Measurements from ENCODE around the gene STK32B.

STK32B gene

DNA sequence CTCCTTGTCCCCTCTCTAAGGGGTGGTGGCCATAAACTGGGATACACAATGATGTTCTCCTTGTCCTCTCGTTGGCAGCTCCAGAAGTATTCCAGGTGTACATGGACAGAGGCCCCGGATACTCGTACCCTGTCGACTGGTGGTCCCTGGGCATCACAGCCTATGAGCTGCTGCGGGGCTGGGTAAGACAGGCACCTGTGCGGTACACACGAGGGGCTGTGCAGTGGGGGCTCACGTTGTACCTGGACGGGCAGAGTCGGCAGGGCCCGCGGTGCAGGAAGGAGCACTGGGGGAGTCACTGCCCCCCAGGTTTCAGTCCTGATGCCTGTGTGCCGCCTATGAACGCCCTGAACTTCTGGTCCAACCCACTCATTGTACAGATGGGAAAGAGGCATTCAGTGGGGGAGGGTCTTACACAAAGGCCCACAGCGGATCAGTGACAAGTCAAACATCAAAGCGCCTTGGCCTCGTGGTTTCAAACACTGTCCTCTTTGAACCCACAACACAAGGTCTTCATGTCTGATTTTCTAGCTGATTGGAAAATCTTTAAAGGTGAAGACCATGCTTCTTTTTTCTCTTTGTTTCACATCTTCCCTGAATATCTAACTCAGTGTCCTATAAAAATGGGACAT, 395.4 kb downstream of the STK32B start (continued):
- TF ChIP-seq, protein P1, sequence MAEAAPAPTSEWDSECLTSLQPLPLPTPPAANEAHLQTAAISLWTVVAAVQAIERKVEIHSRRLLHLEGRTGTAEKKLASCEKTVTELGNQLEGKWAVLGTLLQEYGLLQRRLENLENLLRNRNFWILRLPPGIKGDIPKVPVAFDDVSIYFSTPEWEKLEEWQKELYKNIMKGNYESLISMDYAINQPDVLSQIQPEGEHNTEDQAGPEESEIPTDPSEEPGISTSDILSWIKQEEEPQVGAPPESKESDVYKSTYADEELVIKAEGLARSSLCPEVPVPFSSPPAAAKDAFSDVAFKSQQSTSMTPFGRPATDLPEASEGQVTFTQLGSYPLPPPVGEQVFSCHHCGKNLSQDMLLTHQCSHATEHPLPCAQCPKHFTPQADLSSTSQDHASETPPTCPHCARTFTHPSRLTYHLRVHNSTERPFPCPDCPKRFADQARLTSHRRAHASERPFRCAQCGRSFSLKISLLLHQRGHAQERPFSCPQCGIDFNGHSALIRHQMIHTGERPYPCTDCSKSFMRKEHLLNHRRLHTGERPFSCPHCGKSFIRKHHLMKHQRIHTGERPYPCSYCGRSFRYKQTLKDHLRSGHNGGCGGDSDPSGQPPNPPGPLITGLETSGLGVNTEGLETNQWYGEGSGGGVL (tag by site-specific recombination; IDR thresholded peaks at IDR 0.05): no peak
- no peak for TF ChIP-seq ZNF658 (tag by site-specific recombination; IDR thresholded peaks at IDR 0.05)
- no peak for TF ChIP-seq ZNF175 (tag by site-specific recombination; IDR thresholded peaks at IDR 0.05)
- TF ChIP-seq ZEB2 (tag by site-specific recombination; IDR thresholded peaks at IDR 0.05): no peak
- TF ChIP-seq, protein P2, sequence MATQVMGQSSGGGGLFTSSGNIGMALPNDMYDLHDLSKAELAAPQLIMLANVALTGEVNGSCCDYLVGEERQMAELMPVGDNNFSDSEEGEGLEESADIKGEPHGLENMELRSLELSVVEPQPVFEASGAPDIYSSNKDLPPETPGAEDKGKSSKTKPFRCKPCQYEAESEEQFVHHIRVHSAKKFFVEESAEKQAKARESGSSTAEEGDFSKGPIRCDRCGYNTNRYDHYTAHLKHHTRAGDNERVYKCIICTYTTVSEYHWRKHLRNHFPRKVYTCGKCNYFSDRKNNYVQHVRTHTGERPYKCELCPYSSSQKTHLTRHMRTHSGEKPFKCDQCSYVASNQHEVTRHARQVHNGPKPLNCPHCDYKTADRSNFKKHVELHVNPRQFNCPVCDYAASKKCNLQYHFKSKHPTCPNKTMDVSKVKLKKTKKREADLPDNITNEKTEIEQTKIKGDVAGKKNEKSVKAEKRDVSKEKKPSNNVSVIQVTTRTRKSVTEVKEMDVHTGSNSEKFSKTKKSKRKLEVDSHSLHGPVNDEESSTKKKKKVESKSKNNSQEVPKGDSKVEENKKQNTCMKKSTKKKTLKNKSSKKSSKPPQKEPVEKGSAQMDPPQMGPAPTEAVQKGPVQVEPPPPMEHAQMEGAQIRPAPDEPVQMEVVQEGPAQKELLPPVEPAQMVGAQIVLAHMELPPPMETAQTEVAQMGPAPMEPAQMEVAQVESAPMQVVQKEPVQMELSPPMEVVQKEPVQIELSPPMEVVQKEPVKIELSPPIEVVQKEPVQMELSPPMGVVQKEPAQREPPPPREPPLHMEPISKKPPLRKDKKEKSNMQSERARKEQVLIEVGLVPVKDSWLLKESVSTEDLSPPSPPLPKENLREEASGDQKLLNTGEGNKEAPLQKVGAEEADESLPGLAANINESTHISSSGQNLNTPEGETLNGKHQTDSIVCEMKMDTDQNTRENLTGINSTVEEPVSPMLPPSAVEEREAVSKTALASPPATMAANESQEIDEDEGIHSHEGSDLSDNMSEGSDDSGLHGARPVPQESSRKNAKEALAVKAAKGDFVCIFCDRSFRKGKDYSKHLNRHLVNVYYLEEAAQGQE (tag by site-specific recombination; IDR thresholded peaks at IDR 0.05): no peak
- TF ChIP-seq, protein P3, sequence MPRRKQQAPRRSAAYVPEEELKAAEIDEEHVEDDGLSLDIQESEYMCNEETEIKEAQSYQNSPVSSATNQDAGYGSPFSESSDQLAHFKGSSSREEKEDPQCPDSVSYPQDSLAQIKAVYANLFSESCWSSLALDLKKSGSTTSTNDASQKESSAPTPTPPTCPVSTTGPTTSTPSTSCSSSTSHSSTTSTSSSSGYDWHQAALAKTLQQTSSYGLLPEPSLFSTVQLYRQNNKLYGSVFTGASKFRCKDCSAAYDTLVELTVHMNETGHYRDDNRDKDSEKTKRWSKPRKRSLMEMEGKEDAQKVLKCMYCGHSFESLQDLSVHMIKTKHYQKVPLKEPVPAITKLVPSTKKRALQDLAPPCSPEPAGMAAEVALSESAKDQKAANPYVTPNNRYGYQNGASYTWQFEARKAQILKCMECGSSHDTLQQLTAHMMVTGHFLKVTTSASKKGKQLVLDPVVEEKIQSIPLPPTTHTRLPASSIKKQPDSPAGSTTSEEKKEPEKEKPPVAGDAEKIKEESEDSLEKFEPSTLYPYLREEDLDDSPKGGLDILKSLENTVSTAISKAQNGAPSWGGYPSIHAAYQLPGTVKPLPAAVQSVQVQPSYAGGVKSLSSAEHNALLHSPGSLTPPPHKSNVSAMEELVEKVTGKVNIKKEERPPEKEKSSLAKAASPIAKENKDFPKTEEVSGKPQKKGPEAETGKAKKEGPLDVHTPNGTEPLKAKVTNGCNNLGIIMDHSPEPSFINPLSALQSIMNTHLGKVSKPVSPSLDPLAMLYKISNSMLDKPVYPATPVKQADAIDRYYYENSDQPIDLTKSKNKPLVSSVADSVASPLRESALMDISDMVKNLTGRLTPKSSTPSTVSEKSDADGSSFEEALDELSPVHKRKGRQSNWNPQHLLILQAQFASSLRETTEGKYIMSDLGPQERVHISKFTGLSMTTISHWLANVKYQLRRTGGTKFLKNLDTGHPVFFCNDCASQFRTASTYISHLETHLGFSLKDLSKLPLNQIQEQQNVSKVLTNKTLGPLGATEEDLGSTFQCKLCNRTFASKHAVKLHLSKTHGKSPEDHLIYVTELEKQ (tag by site-specific recombination; IDR thresholded peaks at IDR 0.05; ENCODE audit: borderline replicate concordance): no peak

DNA sequence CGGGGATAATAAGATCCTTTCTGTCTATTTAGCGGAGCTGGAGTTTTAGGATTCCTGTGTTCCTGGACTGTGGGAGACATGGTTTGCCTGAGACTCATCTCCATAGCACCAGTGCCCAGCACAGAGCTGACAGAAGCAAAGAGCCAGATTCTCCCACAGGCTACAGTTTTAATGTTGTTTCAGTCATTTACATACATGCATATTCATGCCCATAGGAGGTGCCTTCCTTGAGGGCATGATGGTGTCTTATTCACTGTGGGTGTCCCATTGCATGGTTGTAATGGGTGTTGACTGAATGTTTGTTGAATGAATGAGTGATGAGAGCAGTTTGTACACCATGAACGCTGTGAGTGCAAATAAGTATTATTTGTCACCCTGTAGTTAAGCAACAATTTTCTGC, 396.5 kb downstream of the STK32B start:
- TF ChIP-seq SP7 (tag by site-specific recombination; IDR thresholded peaks at IDR 0.05) (no peak), ZNF660 (tag by site-specific recombination; IDR thresholded peaks at IDR 0.05) (no peak), ZNF274 (IDR thresholded peaks at IDR 0.05; ENCODE audit: low read length) (no peak), ZNF274 (tag by site-specific recombination; IDR thresholded peaks at IDR 0.05; ENCODE audit: borderline replicate concordance) (no peak), IKZF3 (tag by site-specific recombination; IDR thresholded peaks at IDR 0.05) (no peak), ZNF560 (tag by site-specific recombination; IDR thresholded peaks at IDR 0.05; ENCODE audit: borderline replicate concordance) (no peak), KLF8 (tag by site-specific recombination; IDR thresholded peaks at IDR 0.05) (no peak), SCRT1 (tag by site-specific recombination; IDR thresholded peaks at IDR 0.05; ENCODE audit: borderline replicate concordance) (no peak), ZXDB (tag by site-specific recombination; IDR thresholded peaks at IDR 0.05) (no peak)
- TF ChIP-seq, protein P4, sequence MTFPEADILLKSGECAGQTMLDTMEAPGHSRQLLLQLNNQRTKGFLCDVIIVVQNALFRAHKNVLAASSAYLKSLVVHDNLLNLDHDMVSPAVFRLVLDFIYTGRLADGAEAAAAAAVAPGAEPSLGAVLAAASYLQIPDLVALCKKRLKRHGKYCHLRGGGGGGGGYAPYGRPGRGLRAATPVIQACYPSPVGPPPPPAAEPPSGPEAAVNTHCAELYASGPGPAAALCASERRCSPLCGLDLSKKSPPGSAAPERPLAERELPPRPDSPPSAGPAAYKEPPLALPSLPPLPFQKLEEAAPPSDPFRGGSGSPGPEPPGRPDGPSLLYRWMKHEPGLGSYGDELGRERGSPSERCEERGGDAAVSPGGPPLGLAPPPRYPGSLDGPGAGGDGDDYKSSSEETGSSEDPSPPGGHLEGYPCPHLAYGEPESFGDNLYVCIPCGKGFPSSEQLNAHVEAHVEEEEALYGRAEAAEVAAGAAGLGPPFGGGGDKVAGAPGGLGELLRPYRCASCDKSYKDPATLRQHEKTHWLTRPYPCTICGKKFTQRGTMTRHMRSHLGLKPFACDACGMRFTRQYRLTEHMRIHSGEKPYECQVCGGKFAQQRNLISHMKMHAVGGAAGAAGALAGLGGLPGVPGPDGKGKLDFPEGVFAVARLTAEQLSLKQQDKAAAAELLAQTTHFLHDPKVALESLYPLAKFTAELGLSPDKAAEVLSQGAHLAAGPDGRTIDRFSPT (tag by site-specific recombination; IDR thresholded peaks at IDR 0.05): no peak
- TF ChIP-seq, protein P5, sequence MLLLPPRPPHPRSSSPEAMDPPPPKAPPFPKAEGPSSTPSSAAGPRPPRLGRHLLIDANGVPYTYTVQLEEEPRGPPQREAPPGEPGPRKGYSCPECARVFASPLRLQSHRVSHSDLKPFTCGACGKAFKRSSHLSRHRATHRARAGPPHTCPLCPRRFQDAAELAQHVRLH (tag by site-specific recombination; IDR thresholded peaks at IDR 0.05): no peak
- TF ChIP-seq, protein P6, sequence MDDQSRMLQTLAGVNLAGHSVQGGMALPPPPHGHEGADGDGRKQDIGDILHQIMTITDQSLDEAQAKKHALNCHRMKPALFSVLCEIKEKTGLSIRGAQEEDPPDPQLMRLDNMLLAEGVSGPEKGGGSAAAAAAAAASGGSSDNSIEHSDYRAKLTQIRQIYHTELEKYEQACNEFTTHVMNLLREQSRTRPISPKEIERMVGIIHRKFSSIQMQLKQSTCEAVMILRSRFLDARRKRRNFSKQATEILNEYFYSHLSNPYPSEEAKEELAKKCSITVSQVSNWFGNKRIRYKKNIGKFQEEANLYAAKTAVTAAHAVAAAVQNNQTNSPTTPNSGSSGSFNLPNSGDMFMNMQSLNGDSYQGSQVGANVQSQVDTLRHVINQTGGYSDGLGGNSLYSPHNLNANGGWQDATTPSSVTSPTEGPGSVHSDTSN (CRISPR knock-in tag; IDR thresholded peaks at IDR 0.05): no peak
- Histone ChIP-seq H3K4me1 (ENCODE audit: control insufficient read depth, insufficient read depth, low read length) (no peaks in the 10 kb centered on the region), H3K36me3 (ENCODE audit: control insufficient read depth in 2 of 2, insufficient read depth in 1 of 2, low read length in 2 of 2) (no peaks in the 10 kb centered on the region), H3K9me3 (ENCODE audit: control insufficient read depth, insufficient read depth, low read depth, low read length) (no peaks in the 10 kb centered on the region), H3K27ac (ENCODE audit: extremely low read depth, low read depth, low read length) (no peak overlapping the region), H3K4me3 (ENCODE audit: low read depth, low read length) (no peak overlapping the region)
- POLR2A ChIA-PET: no interaction called here
- CTCF ChIA-PET: interaction anchor here (0.9 kb wide), 1 partner anchor 12 kb away, joined by 3 read pairs; no protein-coding TSS in a partner anchor

All from HEK293 (cell line).